HG02759 (cell line): Measurements from ENCODE around the gene ATF6.

Experiments used
- ATAC-seq: cut with Tn5 transposase; IDR thresholded peaks from one replicate; pipeline ENCODE4 v1.9.1; 2021; ENCODE audit warnings: mild to moderate bottlenecking, moderate library complexity; ENCODE audit not compliant: unreplicated experiment

ATF6 gene

DNA sequence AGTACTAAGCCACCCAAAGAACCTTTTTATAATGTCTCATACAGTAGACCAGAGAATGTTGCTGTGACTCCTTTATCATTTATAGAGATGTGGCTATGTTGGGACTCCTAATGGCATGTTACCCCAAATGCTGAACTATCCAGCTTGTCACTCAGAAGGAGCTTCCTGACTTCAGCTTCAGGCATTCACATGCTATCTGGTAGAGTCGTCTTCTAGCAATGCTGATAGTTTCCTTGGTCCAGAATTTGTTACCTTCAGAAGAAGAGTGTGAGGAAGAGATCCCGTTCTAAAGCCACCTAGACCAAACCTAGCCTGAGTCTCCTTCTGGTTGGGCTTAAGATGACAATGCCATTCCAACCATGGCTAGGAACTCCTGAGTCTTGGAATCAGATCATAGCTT lies 189.5 kb downstream of the ATF6 start:
- ATAC-seq, result no peak

DNA sequence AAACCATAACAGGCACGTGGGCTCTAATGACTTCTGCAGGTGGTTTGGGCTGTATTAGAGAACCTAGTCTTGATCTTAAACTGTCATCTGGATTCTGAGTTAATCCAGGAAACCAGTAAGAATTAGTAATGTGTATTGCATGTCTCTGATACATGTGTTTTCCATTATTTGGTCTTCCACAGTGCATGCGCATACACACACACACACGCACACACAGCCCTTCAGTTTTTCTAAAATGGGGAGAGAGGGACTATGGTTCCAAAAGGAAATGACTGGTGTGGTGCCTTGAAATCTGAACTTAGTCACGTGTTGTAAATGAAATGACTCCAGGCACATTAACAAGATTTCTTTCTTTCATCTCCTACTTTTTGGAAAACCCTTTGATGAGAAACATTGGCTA lies 190.0 kb downstream of the ATF6 start:
- ATAC-seq, result no peak

- ATAC-seq, result no peak
Measured at GRCh38 chr1:161956930-161957329, 190.8 kb downstream of the ATF6 start.

- no peak for ATAC-seq
Measured at GRCh38 chr1:161958425-161958824, 192.3 kb downstream of the ATF6 start.

GRCh38 chr1:161962091-161962887 lies 196.2 kb downstream of the ATF6 start:
- peak; percentile 90 for ATAC-seq

DNA sequence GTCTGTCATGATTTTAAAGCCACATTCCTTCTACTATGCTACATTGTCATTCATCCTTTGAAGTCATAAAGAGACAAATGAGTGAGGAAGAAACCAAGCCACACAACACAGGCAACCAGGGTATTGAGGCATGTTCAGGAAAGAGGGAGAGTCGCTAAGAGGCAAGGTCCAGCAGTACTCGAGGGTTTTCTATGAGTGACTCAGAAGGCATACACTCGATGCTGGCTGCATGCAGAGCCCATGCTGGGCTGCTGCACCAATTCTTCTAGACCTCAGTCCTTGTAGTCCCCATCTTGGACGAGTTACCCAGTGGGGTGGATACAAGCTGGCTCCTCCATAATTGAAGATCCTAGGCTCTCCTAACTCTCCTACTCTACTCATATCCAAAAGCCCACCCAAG lies 199.9 kb downstream of the ATF6 start:
- ATAC-seq, result no peak

GRCh38 chr1:161970036-161970435 lies 203.9 kb downstream of the ATF6 start:
- no peak for ATAC-seq

DNA sequence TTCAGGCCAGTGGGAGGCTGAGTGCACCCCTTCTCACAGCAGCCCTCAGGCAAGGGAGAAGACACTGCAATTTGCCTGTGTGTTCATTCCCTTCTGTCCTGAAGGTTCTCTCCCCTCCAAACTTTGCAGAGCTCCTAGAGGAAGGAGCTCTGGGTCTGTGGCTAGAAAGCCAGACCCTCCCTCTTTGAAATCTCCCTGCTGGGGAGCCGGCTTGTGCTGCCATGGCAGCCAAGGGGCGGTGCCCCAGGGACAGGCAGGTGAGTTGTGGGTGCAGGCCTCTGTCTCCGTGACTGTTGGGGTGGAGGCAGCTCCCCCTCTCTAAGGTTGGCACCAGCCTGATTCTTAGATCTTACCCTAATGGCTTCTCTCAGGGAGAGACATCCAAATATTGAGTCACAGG lies 204.5 kb downstream of the ATF6 start:
- ATAC-seq, result no peak

- ATAC-seq, result no peak
Measured at GRCh38 chr1:161972828-161973227, 206.7 kb downstream of the ATF6 start.

GRCh38 chr1:161973924-161974845 lies 208.1 kb downstream of the ATF6 start:
- no peak for ATAC-seq

DNA sequence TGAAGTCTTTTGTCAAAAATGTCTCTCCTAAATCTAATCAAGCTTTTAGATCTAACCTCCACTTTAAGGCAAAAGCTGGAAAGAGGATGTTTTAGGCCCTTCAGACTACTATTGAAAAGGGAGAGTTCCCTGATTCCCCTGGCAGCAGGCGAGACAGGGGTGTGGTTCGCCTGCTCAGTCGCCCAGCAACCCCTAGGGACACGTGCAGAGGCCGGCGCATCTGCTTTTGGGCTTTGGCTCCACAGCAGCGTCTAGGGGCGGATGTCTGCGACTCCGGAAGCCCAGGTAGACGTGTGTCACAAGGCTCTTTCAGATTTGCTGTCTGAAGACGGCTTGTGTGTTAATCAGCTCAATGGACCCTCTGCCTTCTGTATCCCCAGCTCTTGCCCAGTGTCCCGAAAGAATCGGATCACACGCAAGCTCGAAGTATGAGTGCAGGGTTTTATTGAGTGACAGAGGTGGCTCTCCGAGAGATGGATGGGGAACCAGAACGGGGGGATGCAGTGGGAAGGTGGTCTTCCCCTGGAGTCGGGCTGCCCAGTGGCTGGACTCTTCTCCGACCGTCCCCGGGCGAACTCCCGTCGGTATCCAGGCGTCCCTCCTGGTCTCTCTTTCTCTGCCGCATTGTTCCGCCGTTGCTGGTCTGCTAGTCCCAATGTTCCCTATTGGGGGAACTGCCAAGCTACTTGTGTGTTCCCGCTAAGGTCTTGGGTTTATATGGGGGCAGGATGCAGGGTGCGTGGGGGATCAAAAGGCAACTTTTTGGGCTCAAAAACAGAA lies 212.1 kb downstream of the ATF6 start:
- ATAC-seq, result no peak

DNA sequence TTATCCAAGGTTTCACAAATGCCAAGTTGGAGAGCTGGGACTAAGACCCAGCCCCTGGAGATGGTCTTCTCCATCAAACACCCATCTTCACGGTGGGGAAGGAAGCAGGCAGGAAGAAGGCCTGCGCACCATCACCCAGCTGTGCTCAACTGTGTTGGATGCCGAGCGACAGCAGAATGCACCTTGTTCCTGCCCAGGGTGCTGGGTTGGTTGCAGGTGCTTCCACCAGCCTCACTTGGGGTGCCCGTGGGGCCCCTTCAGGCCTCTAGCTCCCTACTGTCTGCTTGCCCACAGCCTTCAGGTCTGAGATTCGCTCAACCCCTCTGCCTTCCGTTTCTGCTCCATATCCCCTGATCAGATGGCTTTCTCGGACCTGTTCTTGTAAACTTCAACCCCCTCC lies 215.0 kb downstream of the ATF6 start:
- no peak for ATAC-seq

- ATAC-seq, result no peak
Measured at GRCh38 chr1:161981735-161982506, 215.8 kb downstream of the ATF6 start.

- no peak for ATAC-seq
Measured at GRCh38 chr1:161982507-161982895, 216.4 kb downstream of the ATF6 start.

DNA sequence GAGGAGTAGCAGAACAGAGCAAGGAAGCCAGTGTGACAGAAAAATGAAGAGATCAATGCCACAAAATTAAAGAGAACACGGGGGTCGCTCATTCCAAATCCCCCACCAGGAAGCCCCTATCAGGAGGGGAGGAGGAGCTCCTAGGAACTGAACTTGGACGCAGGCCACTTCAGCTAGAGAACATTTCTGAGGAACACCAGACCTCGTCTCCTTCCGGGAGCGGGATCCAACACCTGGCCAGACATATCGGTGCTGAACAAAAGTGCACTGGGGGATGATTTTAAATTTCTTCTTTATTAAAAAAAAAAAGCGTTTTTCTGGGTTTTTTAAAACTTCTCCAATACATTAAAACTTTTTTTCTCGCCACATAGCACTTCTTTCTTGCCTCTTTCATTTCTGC lies 216.8 kb downstream of the ATF6 start:
- no peak for ATAC-seq

DNA sequence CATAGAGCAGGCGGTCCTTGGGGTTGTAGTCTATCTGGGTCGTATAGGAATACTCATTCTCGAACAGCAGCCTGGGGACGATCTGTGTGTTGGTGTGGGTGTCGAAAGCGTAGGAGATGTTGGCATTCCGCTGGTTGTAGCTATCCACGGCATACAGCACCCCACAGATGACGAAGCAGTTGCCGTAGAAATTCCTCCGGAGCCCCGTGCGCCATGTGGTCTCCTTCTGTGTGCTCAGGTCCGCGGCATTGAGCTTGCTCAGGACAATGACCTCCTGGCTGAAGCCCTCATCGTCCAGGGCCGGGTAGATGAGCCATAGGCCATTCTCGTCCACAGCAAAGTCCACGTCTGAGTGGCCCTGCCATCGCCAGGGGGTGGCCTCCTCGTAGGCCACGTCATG lies 217.6 kb downstream of the ATF6 start:
- ATAC-seq, result no peak

DNA sequence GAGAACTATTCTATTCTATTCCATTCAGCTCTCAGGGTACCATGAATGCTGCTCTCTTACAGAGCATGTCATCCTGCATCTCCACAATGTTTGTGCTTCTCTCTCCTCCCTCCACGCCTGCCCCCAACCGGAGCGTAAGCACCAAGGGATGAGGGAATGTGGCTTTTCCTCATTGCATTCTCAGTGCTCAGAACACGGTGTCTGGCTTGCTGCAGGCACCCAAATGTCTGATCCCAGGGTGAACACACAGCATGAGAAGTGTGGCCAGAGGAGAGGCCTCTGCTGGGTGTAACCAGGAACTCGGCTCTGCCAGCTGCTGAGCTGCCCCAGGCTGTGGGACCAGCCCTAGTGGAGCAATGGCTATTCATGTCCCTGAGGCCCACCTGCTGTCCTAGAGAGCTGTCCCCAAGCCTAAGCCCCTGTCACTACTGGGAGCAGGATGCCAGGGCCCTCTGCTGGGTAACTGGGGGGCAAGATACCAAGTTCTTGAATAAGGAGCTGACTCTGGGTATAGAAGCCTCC lies 219.2 kb downstream of the ATF6 start:
- ATAC-seq, result no peak

DNA sequence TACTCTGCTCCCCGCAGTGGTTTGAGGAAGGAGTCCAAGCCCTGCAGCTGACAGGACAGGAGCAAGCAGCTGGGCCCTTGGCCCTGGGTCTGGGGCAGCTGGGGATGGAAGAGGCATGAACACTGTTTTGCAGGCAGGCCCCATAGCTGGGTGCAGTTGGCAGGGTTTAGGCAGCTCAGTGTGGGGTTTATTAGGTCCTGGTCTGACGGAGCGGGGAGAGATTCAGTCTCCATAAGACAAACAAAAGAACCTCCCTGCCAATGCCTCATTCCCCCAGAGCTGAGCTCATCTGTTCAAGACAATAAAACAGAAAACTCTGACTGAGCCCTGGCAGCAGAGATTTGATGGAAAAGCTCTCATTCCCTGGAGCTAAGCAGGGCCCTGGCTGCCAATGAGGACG lies 220.2 kb downstream of the ATF6 start:
- no peak for ATAC-seq

- no peak for ATAC-seq
Measured at GRCh38 chr1:161987303-161987702, 221.2 kb downstream of the ATF6 start.

- ATAC-seq, result no peak
Measured at GRCh38 chr1:161987872-161988271, 221.8 kb downstream of the ATF6 start.
